Neutrophil (primary cell): ENCODE results near the gene SLC11A1.

Source experiments
- H3K27ac ChIP-seq: fragments of 200-600 bp; sonication (generic); 2 replicates; pipeline ENCODE4 v1.5.1; 2016; ENCODE audit warnings: mild to moderate bottlenecking, moderate library complexity
- H3K27me3 ChIP-seq: fragments of 200-600 bp; sonication (generic); 2 replicates; pipeline ENCODE4 v1.6.0; 2016; ENCODE audit warnings: mild to moderate bottlenecking
- H3K36me3 ChIP-seq: fragments of 200-600 bp; sonication (generic); 2 replicates; pipeline ENCODE4 v1.5.1; 2017
- H3K4me1 ChIP-seq, 2 experiments: fragments of 200-600 bp in 1 of 2; sonication (generic) in 1 of 2; 1 replicate in 1 of 2; 2 replicates in 1 of 2; pipeline versions ENCODE4 v1.5.1 to v1.6.1; 2013 to 2016; ENCODE audit warnings: low read depth in 1 of 2, low read length in 1 of 2, mild to moderate bottlenecking in 1 of 2, moderate library complexity in 1 of 2; ENCODE audit not compliant: control insufficient read depth in 1 of 2, insufficient read depth in 1 of 2
- H3K4me3 ChIP-seq, 2 experiments: fragments of 200-600 bp in 1 of 2; sonication (generic) in 1 of 2; 1 replicate in 1 of 2; 2 replicates in 1 of 2; pipeline ENCODE4 v1.5.1; 2013 to 2016; ENCODE audit warnings: low read depth in 1 of 2, low read length in 1 of 2, mild to moderate bottlenecking in 1 of 2, moderate library complexity in 1 of 2
- H3K9me3 ChIP-seq: fragments of 200-600 bp; sonication (generic); 2 replicates; pipeline ENCODE4 v1.5.1; 2016
- CTCF ChIP-seq: fragments of 200-600 bp; sonication (generic); IDR thresholded peaks from 2 replicates; pipeline ENCODE4 v1.5.1; 2016; ENCODE audit warnings: antibody characterized with exemption

Gene SLC11A1

GRCh38 chr2:218434456-218434855 lies 52.4 kb downstream of the SLC11A1 start:
- H3K36me3 ChIP-seq, result no peaks in the 10 kb centered on the region
- H3K27ac ChIP-seq, result no peak overlapping the region
- no peak overlapping the region for H3K4me3 ChIP-seq
- no peak for TF ChIP-seq CTCF
- H3K27me3 ChIP-seq, result no peaks in the 10 kb centered on the region
- H3K9me3 ChIP-seq, result no peaks in the 10 kb centered on the region
- H3K4me1 ChIP-seq, result no peaks in the 10 kb centered on the region

DNA sequence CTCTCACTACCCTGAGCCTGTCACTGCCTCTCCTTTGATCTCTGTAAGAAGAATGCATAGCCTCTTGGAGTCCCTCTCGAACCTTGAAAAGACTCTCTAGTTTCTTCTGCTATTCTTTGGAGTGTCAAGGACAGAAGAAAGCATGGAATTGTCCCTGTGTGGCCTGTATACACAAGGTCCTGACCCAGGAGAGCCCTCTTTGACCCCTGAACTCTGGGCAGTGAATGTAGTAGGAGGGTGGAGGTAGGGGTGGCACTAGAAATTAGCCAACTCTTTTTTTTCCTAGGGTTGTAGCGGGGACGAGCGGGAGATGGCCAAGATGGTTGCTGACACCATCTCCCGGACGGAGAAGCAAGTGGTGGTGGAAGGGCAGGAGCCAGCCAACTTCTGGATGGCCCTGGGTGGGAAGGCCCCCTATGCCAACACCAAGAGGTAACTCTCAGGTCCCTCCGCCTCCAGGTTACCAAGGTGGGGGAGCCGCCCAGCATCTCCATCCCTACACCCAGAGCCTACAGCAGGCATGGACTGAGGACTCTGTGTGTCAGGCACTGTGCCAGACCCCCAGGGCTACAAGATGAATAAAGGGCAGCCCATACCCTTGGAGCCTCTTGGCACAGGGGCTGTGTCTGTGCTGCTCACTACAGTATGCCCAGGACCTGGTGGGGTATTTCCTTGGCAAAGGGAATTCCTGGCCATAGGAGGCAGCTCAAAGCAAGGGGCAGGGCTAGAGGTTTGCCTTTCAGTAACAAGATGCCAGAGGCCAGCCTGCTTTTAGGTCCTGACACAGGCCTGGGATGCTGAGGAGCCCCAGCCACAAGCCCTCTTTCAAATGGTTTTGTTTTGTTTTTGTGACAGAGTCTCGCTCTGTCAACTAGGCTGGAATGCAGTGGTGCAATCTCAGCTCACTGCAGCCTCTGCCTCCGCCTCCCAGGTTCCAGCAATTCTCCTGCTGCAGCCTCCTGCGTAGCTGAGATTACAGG lies 53.2 kb downstream of the SLC11A1 start:
- Histone ChIP-seq H3K27me3 (no peaks in the 10 kb centered on the region), H3K27ac (no peak overlapping the region), H3K4me1 (no peaks in the 10 kb centered on the region), H3K4me3 (no peak overlapping the region), H3K36me3 (no peaks in the 10 kb centered on the region), H3K9me3 (no peaks in the 10 kb centered on the region)
- no peak for TF ChIP-seq CTCF

DNA sequence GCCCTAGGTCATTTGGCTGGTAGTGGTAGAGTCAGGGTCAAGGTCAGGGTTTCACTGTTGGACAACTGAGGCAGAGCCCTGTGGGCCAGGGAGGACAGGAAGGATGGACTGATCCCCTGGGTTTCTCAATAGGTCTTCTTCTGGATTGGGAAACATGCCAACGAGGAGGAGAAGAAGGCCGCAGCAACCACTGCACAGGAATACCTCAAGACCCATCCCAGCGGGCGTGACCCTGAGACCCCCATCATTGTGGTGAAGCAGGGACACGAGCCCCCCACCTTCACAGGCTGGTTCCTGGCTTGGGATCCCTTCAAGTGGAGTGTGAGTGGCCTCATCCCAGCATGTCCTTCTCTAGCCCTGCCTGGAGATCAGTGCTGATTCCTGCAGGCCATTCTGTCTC lies 54.9 kb downstream of the SLC11A1 start:
- no peak for TF ChIP-seq CTCF
- H3K36me3 ChIP-seq, result no peaks in the 10 kb centered on the region
- H3K4me3 ChIP-seq, result no peak overlapping the region
- no peaks in the 10 kb centered on the region for H3K4me1 ChIP-seq
- no peaks in the 10 kb centered on the region for H3K9me3 ChIP-seq
- H3K27me3 ChIP-seq, result no peaks in the 10 kb centered on the region
- H3K27ac ChIP-seq, result no peak overlapping the region

- no peak for TF ChIP-seq CTCF
- no peaks in the 10 kb centered on the region for H3K36me3 ChIP-seq
- no peaks in the 10 kb centered on the region for H3K9me3 ChIP-seq
- no peak overlapping the region for H3K27ac ChIP-seq
- no peaks in the 10 kb centered on the region for H3K4me1 ChIP-seq
- H3K4me3 ChIP-seq, result no peak overlapping the region
- H3K27me3 ChIP-seq, result no peaks in the 10 kb centered on the region
Measured at GRCh38 chr2:218437969-218438368, 55.9 kb downstream of the SLC11A1 start.

DNA sequence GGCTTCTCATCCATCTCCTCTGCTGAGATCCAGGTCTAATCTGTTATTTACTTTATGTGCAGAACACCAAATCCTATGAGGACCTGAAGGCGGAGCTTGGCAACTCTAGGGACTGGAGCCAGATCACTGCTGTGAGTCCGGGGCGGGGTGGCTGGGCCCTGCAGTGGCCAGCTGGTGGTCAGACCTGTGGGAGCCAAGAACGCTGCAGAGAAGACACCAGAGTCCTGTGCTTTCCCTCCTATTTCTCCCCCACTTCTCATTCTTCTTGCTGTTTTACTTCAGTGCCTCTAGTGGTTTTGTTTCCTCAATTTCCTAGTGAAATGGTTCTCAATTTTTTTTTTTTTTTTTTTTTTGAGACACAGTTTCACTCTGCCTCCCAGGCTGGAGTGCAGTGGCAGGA lies 56.5 kb downstream of the SLC11A1 start:
- no peaks in the 10 kb centered on the region for H3K9me3 ChIP-seq
- no peak for TF ChIP-seq CTCF
- H3K4me1 ChIP-seq, result no peaks in the 10 kb centered on the region
- H3K36me3 ChIP-seq, result no peaks in the 10 kb centered on the region
- no peak overlapping the region for H3K4me3 ChIP-seq
- H3K27me3 ChIP-seq, result no peaks in the 10 kb centered on the region
- H3K27ac ChIP-seq, result no peak overlapping the region
